ENCODE results near the gene LRRC63.

GRCh38 chr13:46170687-46171086, 41.0 kb upstream of the LRRC63 start:
- no peak for TF ChIP-seq MAFK (IDR thresholded peaks at IDR 0.05; ENCODE audit: low read length)
- TF ChIP-seq ZEB2 (IDR thresholded peaks at IDR 0.05) = no peak
- no peak for TF ChIP-seq L3MBTL2 (IDR thresholded peaks at IDR 0.05)
- no peak for TF ChIP-seq POLR2AphosphoS5 (IDR thresholded peaks at IDR 0.05; ENCODE audit: control insufficient read depth, insufficient read depth, low read depth, low read length)
- no peak for TF ChIP-seq ZBTB8A (IDR thresholded peaks at IDR 0.05; ENCODE audit: partially characterized antibody)

All from K562 (cell line).